Measurements from ENCODE around the gene ADPRHL1. TPM values are rescaled to one million over a fixed set of nuclear protein-coding genes. Genes with fewer than 3 reads are reported as not detected.

ADPRHL1 gene
- total RNA-seq, 1 donor: 5.1 TPM

- no peak overlapping the region for H2AFZ ChIP-seq (ENCODE audit: low read length)
- H3K79me2 ChIP-seq (ENCODE audit: insufficient read depth, low read length): no peaks in the 10 kb centered on the region
Observed at GRCh38 chr13:113364901-113365582, 88.2 kb downstream of the ADPRHL1 start.

GRCh38 chr13:113364311-113364889 is 88.9 kb downstream of the ADPRHL1 start:
- Histone ChIP-seq H3K4me3 (ENCODE audit: insufficient read depth, low read length) (no peak overlapping the region), H3K4me2 (ENCODE audit: insufficient read depth, low read length) (no peak overlapping the region), H3K27ac (ENCODE audit: low read depth, low read length) (no peak overlapping the region), H3K4me1 (ENCODE audit: insufficient read depth, low read length) (no peaks in the 10 kb centered on the region), H3K9me3 (ENCODE audit: low read depth, low read length) (no peaks in the 10 kb centered on the region), H3K79me2 (ENCODE audit: insufficient read depth, low read length) (no peaks in the 10 kb centered on the region), H3K36me3 (ENCODE audit: insufficient read depth, low read length) (no peaks in the 10 kb centered on the region), H3K27me3 (ENCODE audit: insufficient read depth, low read length) (peaks cover 25% of the 10 kb centered on the region), H4K20me1 (ENCODE audit: insufficient read depth, low read length) (no peaks in the 10 kb centered on the region), H2AFZ (ENCODE audit: low read length) (no peak overlapping the region)
- peak; percentile 91 for DNase-seq (ENCODE audit: insufficient read length, low spot score, missing footprints)
- no peak for TF ChIP-seq CTCF (IDR thresholded peaks at IDR 0.05; ENCODE audit: extremely low read depth, low read depth, low read length)

More at GRCh38 chr13:113364901-113365582, 88.2 kb downstream of the ADPRHL1 start:
- Histone ChIP-seq H3K4me3 (ENCODE audit: insufficient read depth, low read length) (no peak overlapping the region), H4K20me1 (ENCODE audit: insufficient read depth, low read length) (no peaks in the 10 kb centered on the region), H3K9me3 (ENCODE audit: low read depth, low read length) (no peaks in the 10 kb centered on the region), H3K4me2 (ENCODE audit: insufficient read depth, low read length) (no peak overlapping the region), H3K27ac (ENCODE audit: low read depth, low read length) (no peak overlapping the region), H3K4me1 (ENCODE audit: insufficient read depth, low read length) (no peaks in the 10 kb centered on the region), H3K36me3 (ENCODE audit: insufficient read depth, low read length) (no peaks in the 10 kb centered on the region), H3K27me3 (ENCODE audit: insufficient read depth, low read length) (peaks cover 20% of the 10 kb centered on the region)
- DNase-seq (ENCODE audit: insufficient read length, low spot score, missing footprints): peak; percentile 83
- no peak for TF ChIP-seq CTCF (IDR thresholded peaks at IDR 0.05; ENCODE audit: extremely low read depth, low read depth, low read length)

- H3K36me3 ChIP-seq (ENCODE audit: insufficient read depth, low read length): no peaks in the 10 kb centered on the region
- H3K9me3 ChIP-seq (ENCODE audit: low read depth, low read length): no peaks in the 10 kb centered on the region
- no peak overlapping the region for H3K4me3 ChIP-seq (ENCODE audit: insufficient read depth, low read length)
- peak; percentile 73 for DNase-seq (ENCODE audit: insufficient read length, low spot score, missing footprints)
- no peaks in the 10 kb centered on the region for H3K4me1 ChIP-seq (ENCODE audit: insufficient read depth, low read length)
- no peak overlapping the region for H3K4me2 ChIP-seq (ENCODE audit: insufficient read depth, low read length)
- H3K27ac ChIP-seq (ENCODE audit: low read depth, low read length): no peak overlapping the region
- no peaks in the 10 kb centered on the region for H3K79me2 ChIP-seq (ENCODE audit: insufficient read depth, low read length)
- peaks cover 25% of the 10 kb centered on the region for H3K27me3 ChIP-seq (ENCODE audit: insufficient read depth, low read length)
- TF ChIP-seq CTCF (IDR thresholded peaks at IDR 0.05; ENCODE audit: extremely low read depth, low read depth, low read length): no peak
- no peak overlapping the region for H2AFZ ChIP-seq (ENCODE audit: low read length)
- no peaks in the 10 kb centered on the region for H4K20me1 ChIP-seq (ENCODE audit: insufficient read depth, low read length)
Observed at GRCh38 chr13:113361406-113361805, 91.9 kb downstream of the ADPRHL1 start.

GRCh38 chr13:113360446-113360845 is 92.8 kb downstream of the ADPRHL1 start:
- Histone ChIP-seq H3K4me2 (ENCODE audit: insufficient read depth, low read length) (no peak overlapping the region), H3K9me3 (ENCODE audit: low read depth, low read length) (no peaks in the 10 kb centered on the region), H3K4me3 (ENCODE audit: insufficient read depth, low read length) (no peak overlapping the region), H3K4me1 (ENCODE audit: insufficient read depth, low read length) (no peaks in the 10 kb centered on the region), H3K36me3 (ENCODE audit: insufficient read depth, low read length) (no peaks in the 10 kb centered on the region), H3K27ac (ENCODE audit: low read depth, low read length) (no peak overlapping the region), H2AFZ (ENCODE audit: low read length) (no peak overlapping the region), H3K27me3 (ENCODE audit: insufficient read depth, low read length) (peaks cover 25% of the 10 kb centered on the region), H3K79me2 (ENCODE audit: insufficient read depth, low read length) (no peaks in the 10 kb centered on the region), H4K20me1 (ENCODE audit: insufficient read depth, low read length) (no peaks in the 10 kb centered on the region)
- DNase-seq (ENCODE audit: insufficient read length, low spot score, missing footprints): no peak
- no peak for TF ChIP-seq CTCF (IDR thresholded peaks at IDR 0.05; ENCODE audit: extremely low read depth, low read depth, low read length)

Data from osteoblast (primary cell).